H9 (cell line): Measurements from ENCODE around the gene AASDH. TPM values are rescaled to one million over a fixed set of nuclear protein-coding genes. Genes with fewer than 3 reads are reported as not detected.
"Not testable (repeated sequence)": the region's sequence is repeated elsewhere in the genome, so short reads cannot be mapped to it uniquely, and the experiment has no call there.

Experiments used
- DNase-seq: peaks from one replicate; pipeline ENCODE4 v3.0.0-alpha.2; 2017
- H2AFZ ChIP-seq: one replicate; pipeline ENCODE4 v1.6.1; 2013; ENCODE audit warnings: mild to moderate bottlenecking, low read length, control low read depth, moderate library complexity
- H2AK5ac ChIP-seq: 2 replicates; pipeline ENCODE4 v1.6.1; 2013; ENCODE audit warnings: low read length, control low read depth, mixed read lengths; ENCODE audit not compliant: insufficient read length
- H2BK120ac ChIP-seq: one replicate; pipeline ENCODE4 v1.6.1; 2013; ENCODE audit warnings: low read depth, mild to moderate bottlenecking, low read length, control low read depth, inconsistent platforms; ENCODE audit not compliant: poor library complexity, severe bottlenecking
- H2BK12ac ChIP-seq: 2 replicates; pipeline ENCODE4 v1.6.1; 2013; ENCODE audit warnings: low read length, control low read depth, mixed read lengths, low read depth; ENCODE audit not compliant: insufficient read length
- H2BK15ac ChIP-seq: 2 replicates; pipeline ENCODE4 v1.6.1; 2013; ENCODE audit warnings: low read depth, low read length, control low read depth
- H2BK20ac ChIP-seq: one replicate; pipeline ENCODE4 v1.6.1; 2013; ENCODE audit warnings: low read depth, mild to moderate bottlenecking, low read length, control low read depth, inconsistent platforms; ENCODE audit not compliant: poor library complexity, severe bottlenecking
- H2BK5ac ChIP-seq: 2 replicates; pipeline ENCODE4 v1.6.1; 2013; ENCODE audit warnings: low read length, control low read depth, mixed read lengths; ENCODE audit not compliant: insufficient read length
- H3K14ac ChIP-seq: 2 replicates; pipeline ENCODE4 v1.6.1; 2013; ENCODE audit warnings: low read length, control low read depth; ENCODE audit not compliant: insufficient read depth
- H3K18ac ChIP-seq: 2 replicates; pipeline ENCODE4 v1.6.1; 2013; ENCODE audit warnings: low read depth, mild to moderate bottlenecking, mixed read lengths, low read length, control low read depth; ENCODE audit not compliant: insufficient read length
- H3K23ac ChIP-seq: 2 replicates; pipeline ENCODE4 v1.6.1; 2013; ENCODE audit warnings: low read length, control low read depth, mixed read lengths, low read depth; ENCODE audit not compliant: insufficient read length
- H3K23me2 ChIP-seq: 2 replicates; pipeline ENCODE4 v1.6.1; 2013; ENCODE audit warnings: low read depth, mild to moderate bottlenecking, mixed read lengths, low read length, control low read depth; ENCODE audit not compliant: insufficient read length, poor library complexity, severe bottlenecking
- H3K27ac ChIP-seq: 2 replicates; pipeline ENCODE4 v1.5.1; 2013; ENCODE audit warnings: low read length, control low read depth, mixed read lengths, low read depth; ENCODE audit not compliant: insufficient read length
- H3K27me3 ChIP-seq: 2 replicates; pipeline ENCODE4 v1.6.1; 2013; ENCODE audit warnings: low read length, control low read depth, inconsistent platforms; ENCODE audit not compliant: insufficient read depth
- H3K4ac ChIP-seq: 2 replicates; pipeline ENCODE4 v1.6.1; 2013; ENCODE audit warnings: low read depth, mild to moderate bottlenecking, control low read depth, inconsistent platforms, low read length, moderate library complexity
- H3K4me1 ChIP-seq: 2 replicates; pipeline ENCODE4 v1.6.1; 2013; ENCODE audit warnings: low read length, control low read depth, inconsistent platforms; ENCODE audit not compliant: insufficient read depth
- H3K4me2 ChIP-seq: 2 replicates; pipeline ENCODE4 v1.6.1; 2013; ENCODE audit warnings: low read length, control low read depth, mixed read lengths; ENCODE audit not compliant: insufficient read length, insufficient read depth
- H3K56ac ChIP-seq: 2 replicates; pipeline ENCODE4 v1.6.1; 2013; ENCODE audit warnings: low read depth, mild to moderate bottlenecking, mixed read lengths, low read length, control low read depth; ENCODE audit not compliant: insufficient read length
- H3K79me1 ChIP-seq: 2 replicates; pipeline ENCODE4 v1.6.1; 2013; ENCODE audit warnings: low read depth, mild to moderate bottlenecking, moderate library complexity, low read length, control low read depth, inconsistent platforms; ENCODE audit not compliant: insufficient read depth, poor library complexity, severe bottlenecking
- H3K79me2 ChIP-seq: 2 replicates; pipeline ENCODE4 v1.6.1; 2013; ENCODE audit warnings: low read length, control low read depth, inconsistent platforms; ENCODE audit not compliant: insufficient read depth
- H3K9ac ChIP-seq: 2 replicates; pipeline ENCODE4 v1.6.1; 2013; ENCODE audit warnings: low read length, control low read depth, mixed read lengths; ENCODE audit not compliant: insufficient read length; ENCODE audit errors: extremely low read depth
- H3K9me3 ChIP-seq: one replicate; pipeline ENCODE4 v1.6.1; 2013; ENCODE audit warnings: low read depth, low read length, inconsistent platforms; ENCODE audit not compliant: control insufficient read depth
- H3T11ph ChIP-seq: one replicate; pipeline ENCODE4 v1.6.1; 2013; ENCODE audit warnings: mild to moderate bottlenecking, low read length, control low read depth, inconsistent platforms
- H4K20me1 ChIP-seq: one replicate; pipeline ENCODE4 v1.6.1; 2013; ENCODE audit not compliant: control insufficient read depth, insufficient read length, insufficient read depth
- H4K5ac ChIP-seq: 2 replicates; pipeline ENCODE4 v1.6.1; 2013; ENCODE audit warnings: low read depth, mild to moderate bottlenecking, mixed read lengths, low read length, control low read depth; ENCODE audit not compliant: insufficient read length
- H4K8ac ChIP-seq: replicated peaks from 2 replicates; pipeline ENCODE4 v1.6.1; 2013; ENCODE audit warnings: low read length, control low read depth, mixed read lengths, low read depth; ENCODE audit not compliant: insufficient read length
- H4K91ac ChIP-seq: 2 replicates; pipeline ENCODE4 v1.6.1; 2013; ENCODE audit warnings: low read depth, mild to moderate bottlenecking, moderate library complexity, mixed read lengths, low read length, control low read depth; ENCODE audit not compliant: insufficient read length
- H3K27ac Mint-ChIP-seq, 3 experiments: 2 replicates in 2 of 3; 3 replicates in 1 of 3; pipeline ENCODE4 v1.8.0; 2020 to 2021; ENCODE audit warnings: mixed read lengths in 3 of 3, mild to moderate bottlenecking in 1 of 3, moderate library complexity in 1 of 3
- H3K27me3 Mint-ChIP-seq: 2 replicates; pipeline ENCODE4 v1.8.0; 2021; ENCODE audit warnings: low read depth, mild to moderate bottlenecking, moderate library complexity, mixed read lengths
- H3K36me3 Mint-ChIP-seq, 3 experiments: 2 replicates in 2 of 3; 3 replicates in 1 of 3; pipeline ENCODE4 v1.8.0; 2020 to 2021; ENCODE audit warnings: low read depth in 3 of 3, mixed read lengths in 3 of 3; ENCODE audit not compliant: insufficient read depth in 1 of 3
- H3K4me1 Mint-ChIP-seq, 2 experiments: 2 replicates each; pipeline ENCODE4 v1.8.0; 2020; ENCODE audit warnings: mixed read lengths in 2 of 2
- H3K4me3 Mint-ChIP-seq, 2 experiments: 2 replicates in 1 of 2; 3 replicates in 1 of 2; pipeline ENCODE4 v1.8.0; 2020 to 2021; ENCODE audit warnings: mild to moderate bottlenecking in 2 of 2, mixed read lengths in 2 of 2, moderate library complexity in 1 of 2
- H3K9me3 Mint-ChIP-seq, 2 experiments: 2 replicates in 1 of 2; 3 replicates in 1 of 2; pipeline ENCODE4 v1.8.0; 2020; ENCODE audit warnings: mild to moderate bottlenecking in 2 of 2, mixed read lengths in 2 of 2, moderate library complexity in 1 of 2
- CTCF ChIP-seq: fragments of 200-600 bp; sonication (generic); conservative IDR thresholded peaks from 3 replicates; pipeline ENCODE4 v1.8.0; 2021; ENCODE audit warnings: antibody characterized with exemption, mild to moderate bottlenecking
- WGBS: extraction: QIAGEN DNeasy Blood & Tissue Kit; methylation state at CpG from one replicate; pipeline ENCODE4 v1.1.7; 2013; ENCODE audit warnings: missing lambda C conversion rate, low lambda C conversion rate, mixed read lengths; ENCODE audit not compliant: insufficient read length; ENCODE audit errors: extremely low coverage; 5-methylcytosine and 5-hydroxymethylcytosine counted together
- total RNA-seq: library from RNA; stranded (reverse); gene quantifications from 2 replicates; pipeline ENCODE4 v1.2.1, GENCODE V29; 2021

Gene AASDH
- total RNA-seq, 1 experiment from 2014 or later, result 12.9 TPM

GRCh38 chr4:56370377-56370776, 16.9 kb downstream of the AASDH start:
- H3K23me2 ChIP-seq, result no peaks in the 10 kb centered on the region
- H3K56ac ChIP-seq, result no peak overlapping the region
- Mint-ChIP-seq H3K36me3 (peaks cover 15 to 42% (median 32%) of the 10 kb centered on the region in 3 experiments), H3K27ac (no peak overlapping the region), H3K4me3 (no peak overlapping the region), H3K4me1 (no peaks in the 10 kb centered on the region), H3K9me3 (peaks cover 7 to 9% of the 10 kb centered on the region in 2 experiments), H3K27me3 (no peaks in the 10 kb centered on the region)
- H3K4ac ChIP-seq, result no peak overlapping the region
- no peak overlapping the region for H4K91ac ChIP-seq
- H3K4me2 ChIP-seq, result no peak overlapping the region
- H3K9ac ChIP-seq, result no peak overlapping the region
- no peaks in the 10 kb centered on the region for H3K27me3 ChIP-seq
- no peaks in the 10 kb centered on the region for H3K9me3 ChIP-seq
- no peak overlapping the region for H2AFZ ChIP-seq
- H3K79me1 ChIP-seq, result no peaks in the 10 kb centered on the region
- no peaks in the 10 kb centered on the region for H3K79me2 ChIP-seq
- H3K18ac ChIP-seq, result no peak overlapping the region
- H3T11ph ChIP-seq, result no peak overlapping the region
- no peak for DNase-seq
- H2BK5ac ChIP-seq, result no peak overlapping the region
- no peak overlapping the region for H4K8ac ChIP-seq
- no peak overlapping the region for H2BK120ac ChIP-seq
- H2AK5ac ChIP-seq, result no peak overlapping the region
- H2BK20ac ChIP-seq, result no peak overlapping the region
- H3K4me1 ChIP-seq, result no peaks in the 10 kb centered on the region
- no peak overlapping the region for H3K27ac ChIP-seq
- no peak overlapping the region for H3K14ac ChIP-seq
- H4K20me1 ChIP-seq, result no peaks in the 10 kb centered on the region
- H3K23ac ChIP-seq, result no peak overlapping the region
- no peak for TF ChIP-seq CTCF
- no peak overlapping the region for H2BK12ac ChIP-seq
- no CpG with 5 or more reads among the region's 3 CpGs for WGBS
- no peak overlapping the region for H2BK15ac ChIP-seq
- H4K5ac ChIP-seq, result no peak overlapping the region

GRCh38 chr4:56362981-56363380, 24.3 kb downstream of the AASDH start:
- H4K91ac ChIP-seq, H2BK5ac ChIP-seq, H3K4me2 ChIP-seq, H3K4me1 Mint-ChIP-seq, H3K4ac ChIP-seq, H2AK5ac ChIP-seq, H4K5ac ChIP-seq, H3K27ac Mint-ChIP-seq, H3K79me1 ChIP-seq, H3K9me3 ChIP-seq, H3K27ac ChIP-seq, H3K4me3 Mint-ChIP-seq, DNase-seq, H3T11ph ChIP-seq, H2BK20ac ChIP-seq, H3K23ac ChIP-seq, H3K18ac ChIP-seq, H3K4me1 ChIP-seq, H4K8ac ChIP-seq, H3K14ac ChIP-seq, H4K20me1 ChIP-seq, H3K79me2 ChIP-seq, H2BK12ac ChIP-seq, H2BK120ac ChIP-seq, H3K9ac ChIP-seq, H3K23me2 ChIP-seq, H2AFZ ChIP-seq, H3K56ac ChIP-seq, H3K27me3 Mint-ChIP-seq, H2BK15ac ChIP-seq, H3K27me3 ChIP-seq: not testable (repeated sequence)
- H3K36me3 Mint-ChIP-seq, result peaks cover 49 to 63% (median 54%) of the 10 kb centered on the region in 3 experiments
- peaks cover 47 to 51% of the 10 kb centered on the region in 2 experiments for H3K9me3 Mint-ChIP-seq
- no CpG with 5 or more reads among the region's 12 CpGs for WGBS
